Spleen (tissue), 11 donors: ENCODE results near the gene KIAA1217. TPM values are rescaled to one million over a fixed set of nuclear protein-coding genes. Genes with fewer than 3 reads are reported as not detected.
"Not testable (repeated sequence)": the region's sequence is repeated elsewhere in the genome, so short reads cannot be mapped to it uniquely, and the experiment has no call there.

ENCODE experiments used
- DNase-seq: peaks from one replicate; pipeline ENCODE4 v3.0.0-alpha.2; 2020
- H3K27ac ChIP-seq, 8 donors: fragments of 200-600 bp; sonication (generic) in 7 of 8; 1 replicate in 4 of 8; 2 replicates in 4 of 8; pipeline versions ENCODE4 v1.5.0 to v1.8.0; 2016 to 2021; ENCODE audit warnings: inconsistent platforms in 4 of 8, mild to moderate bottlenecking in 4 of 8, moderate library complexity in 1 of 8
- H3K27me3 ChIP-seq, 7 donors: fragments of 200-600 bp; sonication (generic) in 6 of 7; replicated peaks in 1 of 7; 1 replicate in 4 of 7; 2 replicates in 3 of 7; pipeline versions ENCODE4 v1.5.0 to v1.8.0; 2016 to 2021; ENCODE audit warnings: inconsistent platforms in 3 of 7, mild to moderate bottlenecking in 1 of 7
- H3K36me3 ChIP-seq, 6 donors: fragments of 200-600 bp; sonication (generic) in 5 of 6; 1 replicate in 4 of 6; 2 replicates in 2 of 6; pipeline versions ENCODE4 v1.5.0 to v1.8.0; 2016 to 2021; ENCODE audit warnings: inconsistent platforms in 2 of 6
- H3K4me1 ChIP-seq, 6 donors: fragments of 200-600 bp; sonication (generic) in 5 of 6; 1 replicate in 3 of 6; 2 replicates in 3 of 6; pipeline versions ENCODE4 v1.5.0 to v1.8.0; 2016 to 2021; ENCODE audit warnings: inconsistent platforms in 3 of 6
- H3K4me3 ChIP-seq, 8 donors: fragments of 200-600 bp; sonication (generic) in 7 of 8; 1 replicate in 4 of 8; 2 replicates in 4 of 8; pipeline versions ENCODE4 v1.5.0 to v1.8.0; 2016 to 2021; ENCODE audit warnings: inconsistent platforms in 4 of 8, mild to moderate bottlenecking in 4 of 8, moderate library complexity in 2 of 8
- H3K9me3 ChIP-seq, 8 donors: fragments of 200-600 bp; sonication (generic) in 7 of 8; 1 replicate in 4 of 8; 2 replicates in 4 of 8; pipeline versions ENCODE4 v1.5.0 to v1.8.0; 2016 to 2021; ENCODE audit warnings: inconsistent platforms in 4 of 8
- CTCF ChIP-seq, 11 experiments: fragments of 200-600 bp in 7 of 11; fragments of 450-650 bp in 4 of 11; sonication (generic) in 4 of 11; IDR thresholded peaks in 8 of 11; conservative IDR thresholded peaks in 3 of 11; 1 replicate in 7 of 11; 2 replicates in 4 of 11; pipeline versions ENCODE4 v1.4.0 to v1.8.0; 2016 to 2021; ENCODE audit warnings: antibody characterized with exemption in 11 of 11, inconsistent platforms in 4 of 11, mild to moderate bottlenecking in 1 of 11
- POLR2A ChIP-seq, 3 donors: fragments of 450-650 bp; IDR thresholded peaks; one replicate each; pipeline ENCODE4 v1.5.1; 2017; ENCODE audit warnings: antibody characterized with exemption in 3 of 3, mild to moderate bottlenecking in 1 of 3
- POLR2AphosphoS5 ChIP-seq, 3 donors: sonication (generic); formaldehyde crosslinking; IDR thresholded peaks; one replicate each; pipeline ENCODE4 v1.5.1; 2017; ENCODE audit warnings: antibody characterized with exemption in 3 of 3
- WGBS, 5 donors: extraction: QIAGEN DNeasy Blood & Tissue Kit in 3 of 5; methylation state at CpG; one replicate each; pipeline versions ENCODE4 v1.1.5 to v1.1.7; 2013 to 2018; 5-methylcytosine and 5-hydroxymethylcytosine counted together
- intact Hi-C: fragments of 100-400 bp; cut with DNase I; formaldehyde crosslinking; loops from one replicate; pipeline ENCODE4 v1.15.0; 2023; ENCODE audit warnings: low total_unique reads
- polyA plus RNA-seq, 3 donors: library from polyadenylated mRNA; stranded (reverse); fragments of 200-250 nt; gene quantifications; one replicate each; pipeline ENCODE4 v1.2.1, GENCODE V29; 2013
- total RNA-seq, 7 donors: library from RNA; depleted of rRNA in 3 of 7; stranded (reverse); fragments of >200 nt in 3 of 7; fragmentation: NEBNext Ultra II Directional in 4 of 7; extraction: Animal tissue kit (Norgen Biotek cat#: 25700) in 4 of 7; gene quantifications; one replicate each; pipeline versions ENCODE4 v1.1.0 to v1.2.1, GENCODE V29; 2016 to 2021
- donor health status: healthy with polysubstance abuse.
- donor health status: DM: no; HTN: no; CAD: no; lungs with moderate emphysema.
- donor health status: DM: no; HTN: no; CAD: no.
- donor health status: Bipolar disorder and iron deficiency.
- donor health status: healthy.
- donor health status: DM: no; HTN: no; CAD: no.
- donor health status: DM: yes; HTN: yes; CAD: no.

The KIAA1217 gene
- total and polyA plus RNA-seq, 10 donors = 2.2 to 40.7 (median 21.4) TPM

- H3K9me3 ChIP-seq = no peaks in the 10 kb centered on the region
- TF ChIP-seq CTCF (IDR thresholded peaks at IDR 0.05 in 8 of 11, conservative IDR thresholded peaks at IDR 0.05 in 3 of 11) (no peak), POLR2A (IDR thresholded peaks at IDR 0.05) (no peak), POLR2AphosphoS5 (IDR thresholded peaks at IDR 0.05) (no peak)
- WGBS, 5 donors = 74 to 89% (median 86%) methylated on average over 4 of the region's 4 CpGs
- no peak overlapping the region for H3K4me3 ChIP-seq
- H3K27ac ChIP-seq = no peak overlapping the region
- H3K27me3 ChIP-seq = no peaks in the 10 kb centered on the region
- DNase-seq = no peak
- intact Hi-C loops = no loop called here
- no peaks in the 10 kb centered on the region for H3K36me3 ChIP-seq
- H3K4me1 ChIP-seq = no peaks in the 10 kb centered on the region
Observed at GRCh38 chr10:24439935-24440334, 231.0 kb downstream of the KIAA1217 start.

DNA sequence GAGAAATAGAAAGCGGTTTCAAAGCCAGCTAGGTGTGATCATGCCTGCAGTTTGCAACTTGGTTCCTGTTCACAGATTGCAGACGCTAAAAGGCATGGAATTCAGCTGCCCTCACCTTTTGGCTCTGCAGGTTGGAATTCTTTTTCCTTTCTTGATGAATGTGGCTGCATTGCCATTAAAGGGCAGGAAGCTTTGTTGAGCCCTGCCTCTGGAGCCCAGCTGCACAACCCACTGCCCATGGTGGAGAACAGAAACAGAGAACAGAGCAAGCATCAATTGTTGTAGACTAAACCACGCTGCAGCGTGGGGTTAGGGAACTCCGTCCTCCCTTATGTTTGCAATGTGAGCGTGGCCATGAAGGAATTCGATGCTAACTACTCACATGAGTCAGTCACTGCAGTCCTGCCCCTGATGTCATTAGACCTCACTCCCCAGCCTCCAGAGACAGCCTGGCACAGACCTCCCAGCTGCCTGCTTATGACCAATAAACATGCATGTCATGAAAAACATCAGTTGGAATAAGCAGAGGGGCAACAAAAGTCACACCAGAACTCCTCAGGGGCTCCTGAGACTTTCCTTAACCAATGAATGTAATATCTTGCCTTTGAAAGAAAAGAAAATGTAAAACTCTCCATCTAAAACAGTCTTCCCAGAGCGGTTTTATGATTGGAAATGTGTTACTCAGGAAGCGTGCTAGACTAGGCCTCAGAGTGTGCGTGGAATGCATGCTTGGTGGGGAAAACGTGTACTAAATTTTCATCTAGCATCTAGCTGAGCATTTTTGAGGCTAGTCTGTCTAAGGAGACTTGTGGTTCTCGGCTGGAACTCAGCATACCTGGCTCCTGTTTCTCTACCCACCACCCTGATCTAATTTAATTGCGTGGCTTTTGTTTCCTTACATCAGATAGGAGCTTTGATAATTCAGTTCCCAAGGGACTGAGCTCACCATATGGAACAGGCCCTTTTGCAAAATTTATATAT lies 232.2 kb downstream of the KIAA1217 start:
- H3K4me3 ChIP-seq = no peak overlapping the region
- no peaks in the 10 kb centered on the region for H3K9me3 ChIP-seq
- no peak overlapping the region for H3K27ac ChIP-seq
- WGBS, 5 donors = 86 to 92% (median 87%) methylated on average over 13 of the region's 13 CpGs
- H3K27me3 ChIP-seq = no peaks in the 10 kb centered on the region
- DNase-seq = no peak
- intact Hi-C loops = no loop called here
- TF ChIP-seq POLR2AphosphoS5 (IDR thresholded peaks at IDR 0.05) (no peak), POLR2A (IDR thresholded peaks at IDR 0.05) (no peak), CTCF (IDR thresholded peaks at IDR 0.05 in 8 of 11, conservative IDR thresholded peaks at IDR 0.05 in 3 of 11) (no peak)
- no peaks in the 10 kb centered on the region for H3K4me1 ChIP-seq
- no peaks in the 10 kb centered on the region for H3K36me3 ChIP-seq

GRCh38 chr10:24442234-24442633 lies 233.3 kb downstream of the KIAA1217 start:
- no peak for DNase-seq
- no peak overlapping the region for H3K27ac ChIP-seq
- H3K36me3 ChIP-seq = no peaks in the 10 kb centered on the region
- H3K27me3 ChIP-seq = no peaks in the 10 kb centered on the region
- intact Hi-C loops = no loop called here
- no peaks in the 10 kb centered on the region for H3K9me3 ChIP-seq
- no peak overlapping the region for H3K4me3 ChIP-seq
- WGBS, 5 donors = 66 to 84% (median 71%) methylated on average over 1 of the region's 1 CpG
- H3K4me1 ChIP-seq = no peaks in the 10 kb centered on the region
- TF ChIP-seq CTCF (IDR thresholded peaks at IDR 0.05 in 8 of 11, conservative IDR thresholded peaks at IDR 0.05 in 3 of 11) (no peak), POLR2AphosphoS5 (IDR thresholded peaks at IDR 0.05) (no peak), POLR2A (IDR thresholded peaks at IDR 0.05) (no peak)

GRCh38 chr10:24442641-24443174 lies 233.8 kb downstream of the KIAA1217 start:
- WGBS, 5 donors = 81 to 93% (median 86%) methylated on average over 2 of the region's 2 CpGs
- intact Hi-C loops, H3K9me3 ChIP-seq, H3K36me3 ChIP-seq, H3K27ac ChIP-seq, H3K4me1 ChIP-seq, H3K4me3 ChIP-seq, H3K27me3 ChIP-seq, DNase-seq: not testable (repeated sequence)
